Measurements from ENCODE around the gene TMTC2.

DNA sequence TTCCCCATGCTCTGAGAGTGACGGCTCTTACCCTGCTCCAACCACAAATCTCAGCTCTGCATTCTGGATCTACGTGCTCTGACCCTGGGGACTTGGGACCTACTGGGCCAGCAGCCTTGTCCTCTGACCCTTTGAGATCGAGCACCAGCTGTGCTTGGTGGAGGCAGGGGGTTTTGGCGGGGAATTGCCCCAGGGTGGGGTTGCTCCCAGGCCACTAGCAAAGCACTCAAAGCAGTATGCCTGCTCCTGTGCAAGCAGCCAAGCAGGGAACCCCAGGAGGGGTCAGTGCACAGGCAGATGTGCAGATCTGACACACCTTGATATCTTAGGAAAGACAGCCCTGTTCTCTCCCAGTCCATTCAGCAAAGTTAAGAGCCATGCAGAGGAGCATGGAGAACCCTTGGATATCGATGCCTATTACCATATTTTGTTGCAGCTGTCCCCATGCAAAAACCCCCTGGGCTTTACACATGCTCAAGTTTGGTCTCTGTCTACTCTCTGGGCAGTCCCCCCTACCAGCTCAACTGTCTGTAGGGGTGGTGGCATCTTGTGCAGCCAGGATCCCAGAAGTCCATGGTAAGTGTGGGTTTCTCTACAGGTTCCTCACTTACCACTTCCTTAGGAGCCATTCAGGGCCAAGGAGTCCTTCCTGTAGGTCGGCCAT is 319.0 kb downstream of the TMTC2 start:
- TF ChIP-seq, protein P1, sequence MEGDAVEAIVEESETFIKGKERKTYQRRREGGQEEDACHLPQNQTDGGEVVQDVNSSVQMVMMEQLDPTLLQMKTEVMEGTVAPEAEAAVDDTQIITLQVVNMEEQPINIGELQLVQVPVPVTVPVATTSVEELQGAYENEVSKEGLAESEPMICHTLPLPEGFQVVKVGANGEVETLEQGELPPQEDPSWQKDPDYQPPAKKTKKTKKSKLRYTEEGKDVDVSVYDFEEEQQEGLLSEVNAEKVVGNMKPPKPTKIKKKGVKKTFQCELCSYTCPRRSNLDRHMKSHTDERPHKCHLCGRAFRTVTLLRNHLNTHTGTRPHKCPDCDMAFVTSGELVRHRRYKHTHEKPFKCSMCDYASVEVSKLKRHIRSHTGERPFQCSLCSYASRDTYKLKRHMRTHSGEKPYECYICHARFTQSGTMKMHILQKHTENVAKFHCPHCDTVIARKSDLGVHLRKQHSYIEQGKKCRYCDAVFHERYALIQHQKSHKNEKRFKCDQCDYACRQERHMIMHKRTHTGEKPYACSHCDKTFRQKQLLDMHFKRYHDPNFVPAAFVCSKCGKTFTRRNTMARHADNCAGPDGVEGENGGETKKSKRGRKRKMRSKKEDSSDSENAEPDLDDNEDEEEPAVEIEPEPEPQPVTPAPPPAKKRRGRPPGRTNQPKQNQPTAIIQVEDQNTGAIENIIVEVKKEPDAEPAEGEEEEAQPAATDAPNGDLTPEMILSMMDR (IDR thresholded peaks at IDR 0.05): no peak
- TF ChIP-seq POLR2A (IDR thresholded peaks at IDR 0.05): no peak
